HepG2 (cell line): ENCODE measurements around the gene CUL7. TPM values are rescaled to one million over a fixed set of nuclear protein-coding genes. Genes with fewer than 3 reads are reported as not detected.
A peak's percentile ranks its signal among the peaks of the same experiment; 100 is the strongest.

Source experiments
- CBX2 ChIP-seq, 2 experiments: fragments of 200-600 bp in 1 of 2; sonication (generic); formaldehyde crosslinking in 1 of 2; IDR thresholded peaks; 2 replicates each; pipeline versions ENCODE4 v1.7.0 to v1.8.1; 2018 to 2022; ENCODE audit warnings: low read depth in 2 of 2, low read length in 1 of 2, mild to moderate bottlenecking in 1 of 2, missing genetic modification reagents in 1 of 2
- CC2D1A ChIP-seq: sonication (generic); formaldehyde crosslinking; IDR thresholded peaks from 2 replicates; pipeline ENCODE4 v1.8.1; 2023; ENCODE audit warnings: mild to moderate bottlenecking, missing genetic modification reagents
- DR1 ChIP-seq: sonication (generic); formaldehyde crosslinking; IDR thresholded peaks from 2 replicates; pipeline ENCODE4 v1.8.0; 2021; ENCODE audit warnings: mild to moderate bottlenecking, missing genetic modification reagents, inconsistent platforms
- FLYWCH1 ChIP-seq: sonication (generic); formaldehyde crosslinking; IDR thresholded peaks from 2 replicates; pipeline ENCODE4 v1.8.1; 2023; ENCODE audit warnings: mild to moderate bottlenecking, missing genetic modification reagents
- NKX3-1 ChIP-seq: sonication (generic); formaldehyde crosslinking; IDR thresholded peaks from 2 replicates; pipeline ENCODE4 v1.5.0; 2020; ENCODE audit warnings: missing genetic modification reagents
- PAF1 ChIP-seq: IDR thresholded peaks from 2 replicates; pipeline ENCODE4 v1.6.1; 2016; ENCODE audit warnings: missing genetic modification reagents, missing compliant biosample characterization
- RFXANK ChIP-seq: IDR thresholded peaks from 2 replicates; pipeline ENCODE4 v1.6.1; 2016
- TCF7L2 ChIP-seq: IDR thresholded peaks from 2 replicates; pipeline ENCODE4 v1.6.1; 2011; ENCODE audit warnings: mild to moderate bottlenecking, low read depth, low read length, moderate library complexity
- YY1 ChIP-seq: IDR thresholded peaks from 2 replicates; pipeline ENCODE4 v1.6.1; 2011; ENCODE audit warnings: low read length, low read depth, moderate library complexity, mild to moderate bottlenecking; ENCODE audit not compliant: insufficient read depth, insufficient replicate concordance
- ZBTB1 ChIP-seq: sonication (generic); formaldehyde crosslinking; IDR thresholded peaks from 2 replicates; pipeline ENCODE4 v1.4.0; 2020; ENCODE audit warnings: missing genetic modification reagents, borderline replicate concordance
- ZEB1 ChIP-seq: IDR thresholded peaks from 2 replicates; pipeline ENCODE4 v1.6.1; 2012; ENCODE audit warnings: mild to moderate bottlenecking, low read depth, inconsistent platforms; ENCODE audit not compliant: insufficient replicate concordance
- ZNF124 ChIP-seq: sonication (generic); formaldehyde crosslinking; IDR thresholded peaks from 2 replicates; pipeline ENCODE4 v1.4.0; 2020; ENCODE audit warnings: missing genetic modification reagents
- ZNF260 ChIP-seq: sonication (generic); formaldehyde crosslinking; IDR thresholded peaks from 2 replicates; pipeline ENCODE4 v1.4.0; 2020; ENCODE audit warnings: missing genetic modification reagents, low read depth, mild to moderate bottlenecking, borderline replicate concordance
- ZNF512B ChIP-seq: sonication (generic); formaldehyde crosslinking; IDR thresholded peaks from 2 replicates; pipeline ENCODE4 v1.5.1; 2020; ENCODE audit warnings: missing genetic modification reagents, mild to moderate bottlenecking, borderline replicate concordance
- ZNF713 ChIP-seq: sonication (generic); formaldehyde crosslinking; IDR thresholded peaks from 2 replicates; pipeline ENCODE4 v1.4.0; 2020; ENCODE audit warnings: mild to moderate bottlenecking, missing genetic modification reagents
- polyA plus RNA-seq, 8 experiments: library from polyadenylated mRNA; depleted of rRNA in 3 of 8; stranded (reverse) in 7 of 8; unstranded in 1 of 8; fragments of >200 nt; fragmentation: Illumina TruSeq in 4 of 8; extraction: Trizol in 4 of 8; gene quantifications; 2 replicates each; pipeline versions ENCODE4 v1.2.1 to v1.2.3, GENCODE V29; 2011 to 2016; ENCODE audit warnings: low read depth in 4 of 8, missing spikeins in 1 of 8, mixed read lengths in 1 of 8; ENCODE audit not compliant: insufficient read depth in 1 of 8
- total RNA-seq, 5 experiments: library from RNA; depleted of rRNA; stranded (reverse); fragments of >200 nt; fragmentation: Illumina TruSeq; extraction: Trizol; gene quantifications; 2 replicates each; pipeline ENCODE4 v1.2.3, GENCODE V29; 2016; ENCODE audit warnings: low read depth in 1 of 5
- TF ChIP-seq, protein P1 (sequence below): IDR thresholded peaks from 2 replicates; pipeline ENCODE4 v1.6.1; 2016; ENCODE audit warnings: low read depth, missing genetic modification reagents, missing compliant biosample characterization
- TF ChIP-seq, protein P2 (sequence below): IDR thresholded peaks from 2 replicates; pipeline ENCODE4 v1.6.1; 2016
- TF ChIP-seq, protein P3 (sequence below): sonication (generic); formaldehyde crosslinking; IDR thresholded peaks from 2 replicates; pipeline ENCODE4 v1.5.1; 2020; ENCODE audit warnings: mild to moderate bottlenecking, missing genetic modification reagents, moderate library complexity

Gene CUL7
- total and polyA plus RNA-seq, 2 of the 13 experiments (the other 11 are each of a cell fraction or from before 2014, with no cell fraction given), result 32.0 to 60.7 TPM

GRCh38 chr6:43053545-43054205 is at the start of gene CUL7 (continued):
- peak; percentile 17; the same call in 1 of the 2 replicates for TF ChIP-seq ZNF512B (CRISPR knock-in tag)
- no peak for TF ChIP-seq TCF7L2
- TF ChIP-seq CC2D1A (CRISPR knock-in tag), result no peak
- TF ChIP-seq ZBTB1 (CRISPR knock-in tag), result 0 out of 2 replicates have a peak, but pooled peaks have one; percentile 10
- TF ChIP-seq, protein P1, sequence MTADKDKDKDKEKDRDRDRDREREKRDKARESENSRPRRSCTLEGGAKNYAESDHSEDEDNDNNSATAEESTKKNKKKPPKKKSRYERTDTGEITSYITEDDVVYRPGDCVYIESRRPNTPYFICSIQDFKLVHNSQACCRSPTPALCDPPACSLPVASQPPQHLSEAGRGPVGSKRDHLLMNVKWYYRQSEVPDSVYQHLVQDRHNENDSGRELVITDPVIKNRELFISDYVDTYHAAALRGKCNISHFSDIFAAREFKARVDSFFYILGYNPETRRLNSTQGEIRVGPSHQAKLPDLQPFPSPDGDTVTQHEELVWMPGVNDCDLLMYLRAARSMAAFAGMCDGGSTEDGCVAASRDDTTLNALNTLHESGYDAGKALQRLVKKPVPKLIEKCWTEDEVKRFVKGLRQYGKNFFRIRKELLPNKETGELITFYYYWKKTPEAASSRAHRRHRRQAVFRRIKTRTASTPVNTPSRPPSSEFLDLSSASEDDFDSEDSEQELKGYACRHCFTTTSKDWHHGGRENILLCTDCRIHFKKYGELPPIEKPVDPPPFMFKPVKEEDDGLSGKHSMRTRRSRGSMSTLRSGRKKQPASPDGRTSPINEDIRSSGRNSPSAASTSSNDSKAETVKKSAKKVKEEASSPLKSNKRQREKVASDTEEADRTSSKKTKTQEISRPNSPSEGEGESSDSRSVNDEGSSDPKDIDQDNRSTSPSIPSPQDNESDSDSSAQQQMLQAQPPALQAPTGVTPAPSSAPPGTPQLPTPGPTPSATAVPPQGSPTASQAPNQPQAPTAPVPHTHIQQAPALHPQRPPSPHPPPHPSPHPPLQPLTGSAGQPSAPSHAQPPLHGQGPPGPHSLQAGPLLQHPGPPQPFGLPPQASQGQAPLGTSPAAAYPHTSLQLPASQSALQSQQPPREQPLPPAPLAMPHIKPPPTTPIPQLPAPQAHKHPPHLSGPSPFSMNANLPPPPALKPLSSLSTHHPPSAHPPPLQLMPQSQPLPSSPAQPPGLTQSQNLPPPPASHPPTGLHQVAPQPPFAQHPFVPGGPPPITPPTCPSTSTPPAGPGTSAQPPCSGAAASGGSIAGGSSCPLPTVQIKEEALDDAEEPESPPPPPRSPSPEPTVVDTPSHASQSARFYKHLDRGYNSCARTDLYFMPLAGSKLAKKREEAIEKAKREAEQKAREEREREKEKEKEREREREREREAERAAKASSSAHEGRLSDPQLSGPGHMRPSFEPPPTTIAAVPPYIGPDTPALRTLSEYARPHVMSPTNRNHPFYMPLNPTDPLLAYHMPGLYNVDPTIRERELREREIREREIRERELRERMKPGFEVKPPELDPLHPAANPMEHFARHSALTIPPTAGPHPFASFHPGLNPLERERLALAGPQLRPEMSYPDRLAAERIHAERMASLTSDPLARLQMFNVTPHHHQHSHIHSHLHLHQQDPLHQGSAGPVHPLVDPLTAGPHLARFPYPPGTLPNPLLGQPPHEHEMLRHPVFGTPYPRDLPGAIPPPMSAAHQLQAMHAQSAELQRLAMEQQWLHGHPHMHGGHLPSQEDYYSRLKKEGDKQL (CRISPR knock-in tag), result no peak; the same call in 1 of the 2 replicates
- peak; percentile 90 for TF ChIP-seq PAF1 (CRISPR knock-in tag)
- peak; percentile 72; the same call in 1 of the 2 replicates for TF ChIP-seq DR1 (CRISPR knock-in tag)
- TF ChIP-seq YY1, result peak; percentile 83
- peak; percentile 34; the same call in 1 of the 2 replicates for TF ChIP-seq FLYWCH1 (CRISPR knock-in tag)
- TF ChIP-seq, protein P2, sequence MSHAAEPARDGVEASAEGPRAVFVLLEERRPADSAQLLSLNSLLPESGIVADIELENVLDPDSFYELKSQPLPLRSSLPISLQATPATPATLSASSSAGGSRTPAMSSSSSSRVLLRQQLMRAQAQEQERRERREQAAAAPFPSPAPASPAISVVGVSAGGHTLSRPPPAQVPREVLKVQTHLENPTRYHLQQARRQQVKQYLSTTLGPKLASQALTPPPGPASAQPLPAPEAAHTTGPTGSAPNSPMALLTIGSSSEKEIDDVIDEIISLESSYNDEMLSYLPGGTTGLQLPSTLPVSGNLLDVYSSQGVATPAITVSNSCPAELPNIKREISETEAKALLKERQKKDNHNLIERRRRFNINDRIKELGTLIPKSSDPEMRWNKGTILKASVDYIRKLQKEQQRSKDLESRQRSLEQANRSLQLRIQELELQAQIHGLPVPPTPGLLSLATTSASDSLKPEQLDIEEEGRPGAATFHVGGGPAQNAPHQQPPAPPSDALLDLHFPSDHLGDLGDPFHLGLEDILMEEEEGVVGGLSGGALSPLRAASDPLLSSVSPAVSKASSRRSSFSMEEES (CRISPR knock-in tag), result peak; percentile 71; the same call in 1 of the 2 replicates
- TF ChIP-seq, protein P3, sequence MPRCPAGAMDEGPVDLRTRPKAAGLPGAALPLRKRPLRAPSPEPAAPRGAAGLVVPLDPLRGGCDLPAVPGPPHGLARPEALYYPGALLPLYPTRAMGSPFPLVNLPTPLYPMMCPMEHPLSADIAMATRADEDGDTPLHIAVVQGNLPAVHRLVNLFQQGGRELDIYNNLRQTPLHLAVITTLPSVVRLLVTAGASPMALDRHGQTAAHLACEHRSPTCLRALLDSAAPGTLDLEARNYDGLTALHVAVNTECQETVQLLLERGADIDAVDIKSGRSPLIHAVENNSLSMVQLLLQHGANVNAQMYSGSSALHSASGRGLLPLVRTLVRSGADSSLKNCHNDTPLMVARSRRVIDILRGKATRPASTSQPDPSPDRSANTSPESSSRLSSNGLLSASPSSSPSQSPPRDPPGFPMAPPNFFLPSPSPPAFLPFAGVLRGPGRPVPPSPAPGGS (CRISPR knock-in tag), result peak; percentile 91
- TF ChIP-seq ZNF124 (CRISPR knock-in tag), result peak; percentile 82; the same call in 1 of the 2 replicates
- TF ChIP-seq ZEB1, result peak; percentile 42
- TF ChIP-seq NKX3-1 (CRISPR knock-in tag), result 0 out of 2 replicates have a peak, but pooled peaks have one; percentile 49
- no peak for TF ChIP-seq ZNF260
- TF ChIP-seq RFXANK (CRISPR knock-in tag), result peak; percentile 71; the same call in 1 of the 2 replicates
- no peak for TF ChIP-seq CBX2 (IDR thresholded peaks at IDR 0.05; ENCODE audit: low read depth, low read length)
- TF ChIP-seq CBX2 (CRISPR knock-in tag; IDR thresholded peaks at IDR 0.05; ENCODE audit: low read depth), result peak; percentile 66; the same call in 1 of the 2 replicates
- TF ChIP-seq ZNF713 (CRISPR knock-in tag), result no peak; the same call in 1 of the 2 replicates
